NCI-H226 (cell line): ENCODE results near the gene HAND1.

ENCODE experiments used
- DNase-seq: peaks from one replicate; pipeline ENCODE4 v3.0.0-alpha.2; 2015

The HAND1 gene

GRCh38 chr5:154477382-154478223 is 424 bp downstream of the HAND1 start:
- DNase-seq = no peak

GRCh38 chr5:154476354-154477205 is 1.4 kb downstream of the HAND1 start:
- no peak for DNase-seq

- DNase-seq = no peak
These were observed 2.3 kb downstream of the HAND1 start for GRCh38 chr5:154475591-154476353.

- DNase-seq = no peak
These were observed 3.4 kb downstream of the HAND1 start for GRCh38 chr5:154474396-154475334.

- no peak for DNase-seq
These were observed 4.3 kb downstream of the HAND1 start for GRCh38 chr5:154473581-154474283.

- no peak for DNase-seq
These were observed 5.0 kb downstream of the HAND1 start for GRCh38 chr5:154472871-154473580.

GRCh38 chr5:154470947-154471870 is 6.8 kb downstream of the HAND1 start:
- DNase-seq = no peak

- peak; percentile 38 for DNase-seq
These were observed 7.9 kb downstream of the HAND1 start for GRCh38 chr5:154470137-154470536.

GRCh38 chr5:154467655-154468354 is 10.2 kb downstream of the HAND1 start:
- DNase-seq = peak; percentile 44

GRCh38 chr5:154466671-154467070 is 11.4 kb downstream of the HAND1 start:
- no peak for DNase-seq

- no peak for DNase-seq
These were observed 11.9 kb downstream of the HAND1 start for GRCh38 chr5:154466147-154466546.

- DNase-seq = peak; percentile 50
These were observed 12.9 kb downstream of the HAND1 start for GRCh38 chr5:154465169-154465568.

- no peak for DNase-seq
These were observed 13.6 kb downstream of the HAND1 start for GRCh38 chr5:154464438-154464837.

GRCh38 chr5:154461531-154461930 is 16.5 kb downstream of the HAND1 start:
- no peak for DNase-seq

GRCh38 chr5:154460172-154460571 is 17.9 kb downstream of the HAND1 start:
- no peak for DNase-seq

- DNase-seq = no peak
These were observed 19.0 kb downstream of the HAND1 start for GRCh38 chr5:154459015-154459414.

GRCh38 chr5:154456540-154456939 is 21.5 kb downstream of the HAND1 start:
- DNase-seq = no peak

GRCh38 chr5:154455585-154455984 is 22.4 kb downstream of the HAND1 start:
- no peak for DNase-seq

GRCh38 chr5:154451957-154452356 is 26.1 kb downstream of the HAND1 start:
- no peak for DNase-seq
